Measurements from ENCODE around the gene PRDM15.
A peak's percentile ranks its signal among the peaks of the same experiment; 100 is the strongest.

PRDM15 gene

GRCh38 chr21:41885341-41886024 lies 6.3 kb upstream of the PRDM15 start:
- DNase-seq (ENCODE audit: low spot score): no peak

GRCh38 chr21:41884501-41885030 lies 5.4 kb upstream of the PRDM15 start:
- DNase-seq (ENCODE audit: low spot score): no peak

- no peak for DNase-seq (ENCODE audit: low spot score)
These were observed 4.4 kb upstream of the PRDM15 start for GRCh38 chr21:41883582-41883981.

- no peak for DNase-seq (ENCODE audit: low spot score)
These were observed 1.9 kb upstream of the PRDM15 start for GRCh38 chr21:41881051-41881450.

GRCh38 chr21:41880153-41880552 lies 1.0 kb upstream of the PRDM15 start:
- DNase-seq (ENCODE audit: low spot score): no peak

GRCh38 chr21:41878831-41879189 lies 334 bp downstream of the PRDM15 start:
- peak; percentile 71 for DNase-seq (ENCODE audit: low spot score)

- peak; percentile 10 for DNase-seq (ENCODE audit: low spot score)
These were observed 978 bp downstream of the PRDM15 start for GRCh38 chr21:41877901-41878830.

- DNase-seq (ENCODE audit: low spot score): no peak
These were observed 2.1 kb downstream of the PRDM15 start for GRCh38 chr21:41876928-41877652.

- no peak for DNase-seq (ENCODE audit: low spot score)
These were observed 2.7 kb downstream of the PRDM15 start for GRCh38 chr21:41876396-41876795.

- no peak for DNase-seq (ENCODE audit: low spot score)
These were observed 4.1 kb downstream of the PRDM15 start for GRCh38 chr21:41875086-41875485.

- no peak for DNase-seq (ENCODE audit: low spot score)
These were observed 4.5 kb downstream of the PRDM15 start for GRCh38 chr21:41874611-41875010.

- no peak for DNase-seq (ENCODE audit: low spot score)
These were observed 5.7 kb downstream of the PRDM15 start for GRCh38 chr21:41873426-41873825.

- DNase-seq (ENCODE audit: low spot score): no peak
These were observed 6.1 kb downstream of the PRDM15 start for GRCh38 chr21:41873005-41873404.

GRCh38 chr21:41871293-41872030 lies 7.7 kb downstream of the PRDM15 start:
- DNase-seq (ENCODE audit: low spot score): no peak

GRCh38 chr21:41869771-41870170 lies 9.4 kb downstream of the PRDM15 start:
- DNase-seq (ENCODE audit: low spot score): no peak

GRCh38 chr21:41868062-41868710 lies 11.0 kb downstream of the PRDM15 start:
- DNase-seq (ENCODE audit: low spot score): no peak

- DNase-seq (ENCODE audit: low spot score): no peak
These were observed 11.8 kb downstream of the PRDM15 start for GRCh38 chr21:41867313-41867712.

GRCh38 chr21:41866274-41866809 lies 12.8 kb downstream of the PRDM15 start:
- no peak for DNase-seq (ENCODE audit: low spot score)

GRCh38 chr21:41865002-41865777 lies 14.0 kb downstream of the PRDM15 start:
- DNase-seq (ENCODE audit: low spot score): no peak
